GM23338 (cell line): ENCODE data around the gene ZNF831. TPM values are rescaled to one million over a fixed set of nuclear protein-coding genes. Genes with fewer than 3 reads are reported as not detected.

Experiments
- ATAC-seq: fragments of 200-7000 bp; cut with Tn5 transposase; 3 replicates; pipeline ENCODE4 v1.9.1; 2020
- DNase-seq: peaks from one replicate; pipeline ENCODE4 v3.0.0-alpha.2; 2015; ENCODE audit warnings: low spot score
- H2AFZ ChIP-seq: fragments of 200-600 bp; sonication (generic); 2 replicates; pipeline ENCODE4 v1.8.0; 2016; ENCODE audit warnings: antibody characterized with exemption, mild to moderate bottlenecking, moderate library complexity
- H3F3A ChIP-seq: fragments of 200-600 bp; sonication (generic); replicated peaks from 2 replicates; pipeline ENCODE4 v1.8.0; 2017; ENCODE audit warnings: antibody characterized with exemption, mixed run types, low read depth
- H3K27ac ChIP-seq: fragments of 200-600 bp; sonication (generic); 2 replicates; pipeline ENCODE4 v1.6.1; 2016; ENCODE audit warnings: low read depth
- H3K27me3 ChIP-seq: fragments of 200-600 bp; sonication (generic); 2 replicates; pipeline ENCODE4 v1.8.0; 2016; ENCODE audit warnings: mild to moderate bottlenecking, mixed run types, moderate library complexity; ENCODE audit not compliant: insufficient read depth
- H3K36me3 ChIP-seq: fragments of 200-600 bp; sonication (generic); 2 replicates; pipeline ENCODE4 v1.8.0; 2016; ENCODE audit warnings: mild to moderate bottlenecking; ENCODE audit not compliant: insufficient read depth
- H3K4me1 ChIP-seq: fragments of 200-600 bp; sonication (generic); 2 replicates; pipeline ENCODE4 v1.8.0; 2016; ENCODE audit warnings: mild to moderate bottlenecking, moderate library complexity; ENCODE audit not compliant: insufficient read depth
- H3K4me2 ChIP-seq: fragments of 200-600 bp; sonication (generic); 2 replicates; pipeline ENCODE4 v1.7.1; 2017; ENCODE audit warnings: mixed run types
- H3K4me3 ChIP-seq: fragments of 200-600 bp; sonication (generic); 2 replicates; pipeline ENCODE4 v1.6.1; 2016; ENCODE audit warnings: mixed run types
- H3K79me2 ChIP-seq: fragments of 200-600 bp; sonication (generic); replicated peaks from 2 replicates; pipeline ENCODE4 v1.8.0; 2017; ENCODE audit warnings: mild to moderate bottlenecking; ENCODE audit not compliant: insufficient read depth
- H3K9me2 ChIP-seq: fragments of 200-600 bp; sonication (generic); 2 replicates; pipeline ENCODE4 v1.8.0; 2017; ENCODE audit not compliant: insufficient read depth
- H4K20me1 ChIP-seq: fragments of 200-600 bp; sonication (generic); replicated peaks from 2 replicates; pipeline ENCODE4 v1.8.0; 2017; ENCODE audit warnings: mild to moderate bottlenecking; ENCODE audit not compliant: insufficient read depth
- H3K27ac Mint-ChIP-seq: 2 replicates; pipeline ENCODE4 v1.8.0; 2020; ENCODE audit warnings: inconsistent platforms, mild to moderate bottlenecking, moderate library complexity, mixed read lengths
- H3K27me3 Mint-ChIP-seq: 3 replicates; pipeline ENCODE4 v1.8.0; 2022; ENCODE audit warnings: low read depth, mild to moderate bottlenecking, moderate library complexity, mixed read lengths, inconsistent platforms; ENCODE audit not compliant: insufficient read depth, poor library complexity
- H3K36me3 Mint-ChIP-seq: 3 replicates; pipeline ENCODE4 v1.8.0; 2021; ENCODE audit warnings: low read depth, mild to moderate bottlenecking, inconsistent platforms, moderate library complexity, mixed read lengths
- H3K4me1 Mint-ChIP-seq: 3 replicates; pipeline ENCODE4 v1.8.0; 2020; ENCODE audit warnings: mild to moderate bottlenecking, inconsistent platforms, mixed read lengths
- H3K4me3 Mint-ChIP-seq: 3 replicates; pipeline ENCODE4 v1.8.0; 2021; ENCODE audit warnings: moderate library complexity, mild to moderate bottlenecking, inconsistent platforms, mixed read lengths
- H3K9me3 Mint-ChIP-seq: 3 replicates; pipeline ENCODE4 v1.8.0; 2020; ENCODE audit warnings: moderate library complexity, mild to moderate bottlenecking, inconsistent platforms, mixed read lengths
- CREB1 ChIP-seq: fragments of 250-450 bp; sonication (Bioruptor Pico); IDR thresholded peaks from 2 replicates; pipeline ENCODE4 v1.5.0; 2020; ENCODE audit warnings: low read depth, mild to moderate bottlenecking, moderate library complexity
- EZH2 ChIP-seq: fragments of 200-600 bp; sonication (generic); IDR thresholded peaks from one replicate; pipeline ENCODE4 v1.8.0; 2017; ENCODE audit warnings: antibody characterized with exemption, mild to moderate bottlenecking, low read depth; ENCODE audit not compliant: unreplicated experiment
- EZH2phosphoT487 ChIP-seq: fragments of 200-600 bp; sonication (generic); IDR thresholded peaks from one replicate; pipeline ENCODE4 v1.8.1; 2018; ENCODE audit warnings: antibody characterized with exemption; ENCODE audit not compliant: unreplicated experiment
- JUNB ChIP-seq: IDR thresholded peaks from one replicate; pipeline ENCODE4 v1.6.1; 2016; ENCODE audit warnings: antibody characterized with exemption; ENCODE audit not compliant: unreplicated experiment
- NANOG ChIP-seq: IDR thresholded peaks from 2 replicates; pipeline ENCODE4 v1.6.1; 2016; ENCODE audit warnings: antibody characterized with exemption, borderline replicate concordance
- POLR2AphosphoS5 ChIP-seq: IDR thresholded peaks from 2 replicates; pipeline ENCODE4 v1.6.1; 2016; ENCODE audit warnings: antibody characterized with exemption, low read depth
- STAT1 ChIP-seq: IDR thresholded peaks from one replicate; pipeline ENCODE4 v1.6.1; 2016; ENCODE audit warnings: antibody characterized with exemption; ENCODE audit not compliant: unreplicated experiment
- ZNF462 ChIP-seq: fragments of 250-450 bp; sonication (Bioruptor Pico); IDR thresholded peaks from 2 replicates; pipeline ENCODE4 v1.5.0; 2020; ENCODE audit warnings: mild to moderate bottlenecking, moderate library complexity
- polyA plus RNA-seq: library from polyadenylated mRNA; unstranded; fragments of >200 nt; fragmentation: Nextera tagmentation; extraction: Ambion mirVana; gene quantifications from 2 replicates; pipeline ENCODE4 v1.2.1, GENCODE V29; 2016
- total RNA-seq: library from RNA; depleted of rRNA; stranded (reverse); fragments of >200 nt; shearing (Covaris generic); gene quantifications from 2 replicates; pipeline ENCODE4 v1.2.3, GENCODE V29; 2014
- TF ChIP-seq, protein P1 (sequence below): IDR thresholded peaks from one replicate; pipeline ENCODE4 v1.6.1; 2018; ENCODE audit warnings: antibody characterized with exemption; ENCODE audit not compliant: unreplicated experiment
- TF ChIP-seq, protein P2 (sequence below): IDR thresholded peaks from 2 replicates; pipeline ENCODE4 v1.6.1; 2016; ENCODE audit warnings: antibody characterized with exemption

The ZNF831 gene
- total and polyA plus RNA-seq, 2 experiments from 2014 or later, result not detected

DNA sequence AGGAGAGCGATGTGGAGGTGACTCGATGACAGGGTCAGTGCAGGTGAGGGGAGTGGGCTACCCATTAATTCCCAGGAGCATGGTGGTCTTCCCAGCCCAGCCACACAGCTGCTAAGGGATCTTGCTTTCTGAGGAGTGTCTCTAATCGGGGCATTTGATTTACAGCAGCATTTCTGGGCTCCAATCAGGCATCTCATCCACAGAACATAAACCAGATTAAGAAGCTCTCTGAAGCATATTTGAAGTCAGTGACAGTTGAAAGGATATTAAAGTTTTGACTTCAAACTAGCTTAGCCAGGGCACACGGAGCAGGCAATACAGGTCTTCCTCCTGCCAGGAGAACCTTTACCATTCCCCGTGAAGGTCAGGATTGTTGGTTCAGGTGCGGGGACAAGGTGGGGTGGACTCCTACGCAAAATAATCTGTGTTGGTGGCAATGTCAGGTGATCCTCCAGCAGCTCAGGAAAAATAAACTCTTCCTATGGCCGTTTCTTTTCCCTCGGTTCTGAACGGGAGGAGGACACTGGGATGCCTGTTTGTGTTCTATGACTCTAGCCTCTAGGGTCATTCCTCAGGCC lies 39.9 kb upstream of the ZNF831 start (continued):
- no peak for TF ChIP-seq ZNF462 (CRISPR knock-in tag)
- TF ChIP-seq, protein P1, sequence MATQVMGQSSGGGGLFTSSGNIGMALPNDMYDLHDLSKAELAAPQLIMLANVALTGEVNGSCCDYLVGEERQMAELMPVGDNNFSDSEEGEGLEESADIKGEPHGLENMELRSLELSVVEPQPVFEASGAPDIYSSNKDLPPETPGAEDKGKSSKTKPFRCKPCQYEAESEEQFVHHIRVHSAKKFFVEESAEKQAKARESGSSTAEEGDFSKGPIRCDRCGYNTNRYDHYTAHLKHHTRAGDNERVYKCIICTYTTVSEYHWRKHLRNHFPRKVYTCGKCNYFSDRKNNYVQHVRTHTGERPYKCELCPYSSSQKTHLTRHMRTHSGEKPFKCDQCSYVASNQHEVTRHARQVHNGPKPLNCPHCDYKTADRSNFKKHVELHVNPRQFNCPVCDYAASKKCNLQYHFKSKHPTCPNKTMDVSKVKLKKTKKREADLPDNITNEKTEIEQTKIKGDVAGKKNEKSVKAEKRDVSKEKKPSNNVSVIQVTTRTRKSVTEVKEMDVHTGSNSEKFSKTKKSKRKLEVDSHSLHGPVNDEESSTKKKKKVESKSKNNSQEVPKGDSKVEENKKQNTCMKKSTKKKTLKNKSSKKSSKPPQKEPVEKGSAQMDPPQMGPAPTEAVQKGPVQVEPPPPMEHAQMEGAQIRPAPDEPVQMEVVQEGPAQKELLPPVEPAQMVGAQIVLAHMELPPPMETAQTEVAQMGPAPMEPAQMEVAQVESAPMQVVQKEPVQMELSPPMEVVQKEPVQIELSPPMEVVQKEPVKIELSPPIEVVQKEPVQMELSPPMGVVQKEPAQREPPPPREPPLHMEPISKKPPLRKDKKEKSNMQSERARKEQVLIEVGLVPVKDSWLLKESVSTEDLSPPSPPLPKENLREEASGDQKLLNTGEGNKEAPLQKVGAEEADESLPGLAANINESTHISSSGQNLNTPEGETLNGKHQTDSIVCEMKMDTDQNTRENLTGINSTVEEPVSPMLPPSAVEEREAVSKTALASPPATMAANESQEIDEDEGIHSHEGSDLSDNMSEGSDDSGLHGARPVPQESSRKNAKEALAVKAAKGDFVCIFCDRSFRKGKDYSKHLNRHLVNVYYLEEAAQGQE, result no peak

DNA sequence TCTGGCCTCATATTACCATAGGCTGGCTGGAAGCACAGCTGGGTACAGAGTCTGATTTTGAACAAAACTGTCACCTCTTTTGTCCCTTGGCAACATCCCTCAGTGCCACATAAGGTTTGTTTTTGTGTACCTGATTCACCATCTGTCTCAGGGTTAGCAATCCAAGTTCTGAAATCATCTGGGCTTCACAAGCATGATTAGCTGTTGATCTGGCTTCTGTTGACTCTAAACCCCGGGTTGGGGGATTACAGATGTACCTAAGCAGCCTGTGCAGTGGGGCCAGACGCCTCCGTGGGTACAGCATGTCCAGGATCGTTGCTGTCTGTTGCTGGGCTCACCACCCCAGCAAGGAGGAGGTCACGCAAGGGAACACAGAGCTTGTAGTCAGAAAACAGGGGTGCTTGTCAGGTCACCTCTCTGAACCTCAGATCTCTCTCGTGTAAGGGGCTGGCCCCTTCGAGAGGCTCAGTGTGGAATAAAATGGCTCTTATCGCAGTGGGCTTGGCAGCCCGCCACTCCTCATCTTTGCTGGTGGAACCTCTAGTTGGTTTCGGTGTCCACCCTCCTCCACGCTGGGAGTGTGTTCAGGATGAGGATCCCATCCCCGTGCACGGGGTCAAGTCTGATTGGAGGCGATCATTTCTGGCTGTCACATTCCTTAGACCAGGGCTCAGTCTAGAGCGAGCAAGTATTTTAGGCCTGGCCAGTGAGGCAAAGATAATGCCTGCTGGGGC lies 39.2 kb upstream of the ZNF831 start:
- H3K9me3 Mint-ChIP-seq, result peaks cover 21% of the 10 kb centered on the region
- Histone ChIP-seq H3K27me3 (no peaks in the 10 kb centered on the region), H4K20me1 (no peaks in the 10 kb centered on the region), H3K4me1 (peaks cover 29% of the 10 kb centered on the region), H3K36me3 (no peaks in the 10 kb centered on the region), H3K27ac (no peak overlapping the region), H2AFZ (peak overlapping the region; percentile 47; the same call in 1 of the 2 replicates), H3F3A (peaks cover 5% of the 10 kb centered on the region; the same call in 1 of the 2 replicates), H3K4me3 (no peak overlapping the region), H3K79me2 (no peaks in the 10 kb centered on the region), H3K4me2 (no peak overlapping the region), H3K9me2 (peaks cover 7% of the 10 kb centered on the region; the same call in 1 of the 2 replicates)
- no peak overlapping the region for H3K27ac Mint-ChIP-seq
- H3K4me3 Mint-ChIP-seq, result no peak overlapping the region
- H3K36me3 Mint-ChIP-seq, result peaks cover 20% of the 10 kb centered on the region
- DNase-seq (no peak), ATAC-seq (no peak)
- H3K27me3 Mint-ChIP-seq, result peaks cover 8% of the 10 kb centered on the region
- peaks cover 52% of the 10 kb centered on the region for H3K4me1 Mint-ChIP-seq
- TF ChIP-seq NANOG, result no peak
- TF ChIP-seq EZH2, result no peak
- no peak for TF ChIP-seq JUNB
- TF ChIP-seq, protein P2, sequence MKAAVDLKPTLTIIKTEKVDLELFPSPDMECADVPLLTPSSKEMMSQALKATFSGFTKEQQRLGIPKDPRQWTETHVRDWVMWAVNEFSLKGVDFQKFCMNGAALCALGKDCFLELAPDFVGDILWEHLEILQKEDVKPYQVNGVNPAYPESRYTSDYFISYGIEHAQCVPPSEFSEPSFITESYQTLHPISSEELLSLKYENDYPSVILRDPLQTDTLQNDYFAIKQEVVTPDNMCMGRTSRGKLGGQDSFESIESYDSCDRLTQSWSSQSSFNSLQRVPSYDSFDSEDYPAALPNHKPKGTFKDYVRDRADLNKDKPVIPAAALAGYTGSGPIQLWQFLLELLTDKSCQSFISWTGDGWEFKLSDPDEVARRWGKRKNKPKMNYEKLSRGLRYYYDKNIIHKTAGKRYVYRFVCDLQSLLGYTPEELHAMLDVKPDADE, result no peak
- no peak for TF ChIP-seq POLR2AphosphoS5
- no peak for TF ChIP-seq STAT1
- TF ChIP-seq EZH2phosphoT487, result no peak
- no peak for TF ChIP-seq CREB1
